ENCODE results near the gene WDR46. TPM values are rescaled to one million over a fixed set of nuclear protein-coding genes. Genes with fewer than 3 reads are reported as not detected.
"Not testable (repeated sequence)": the region's sequence is repeated elsewhere in the genome, so short reads cannot be mapped to it uniquely, and the experiment has no call there.

Gene WDR46
- total RNA-seq, 3 donors from 2014 or later, result 188 to 198 (median 197) TPM

GRCh38 chr6:33286946-33287914, 1.8 kb downstream of the WDR46 start:
- Mint-ChIP-seq H3K27me3 (ENCODE audit: low read depth) (no peaks in the 10 kb centered on the region), H3K4me3 (peak overlapping the region; percentile 98), H3K9me3 (no peaks in the 10 kb centered on the region), H3K36me3 (ENCODE audit: insufficient read depth) (peaks cover 33% of the 10 kb centered on the region), H3K4me1 (ENCODE audit: low read depth) (peaks cover 38% of the 10 kb centered on the region)
- DNase-seq (no peak), ATAC-seq (no peak)

DNA sequence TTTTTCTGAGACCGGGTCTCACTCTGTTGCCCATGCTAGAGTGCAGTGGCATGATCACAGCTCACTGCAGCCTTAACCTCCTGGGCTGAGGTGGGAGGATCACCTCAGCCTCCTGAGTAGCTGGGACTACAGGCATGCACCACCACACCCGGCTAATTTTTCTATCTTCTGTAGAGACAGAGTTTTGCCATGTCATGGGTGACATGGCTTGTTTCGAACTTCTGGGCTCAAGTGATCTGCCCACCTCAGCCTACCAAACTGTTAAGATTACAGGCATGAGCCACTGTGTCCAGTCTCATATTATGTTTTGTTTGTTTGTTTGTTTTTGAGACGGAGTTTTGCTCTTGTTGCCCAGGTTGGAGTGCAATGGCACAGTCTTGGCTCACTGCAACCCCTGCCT, 3.8 kb downstream of the WDR46 start:
- Mint-ChIP-seq H3K36me3 (ENCODE audit: insufficient read depth) (peaks cover 30% of the 10 kb centered on the region), H3K4me1 (ENCODE audit: low read depth) (peaks cover 30% of the 10 kb centered on the region)
- ATAC-seq; DNase-seq; H3K9me3 Mint-ChIP-seq; H3K27me3 Mint-ChIP-seq (ENCODE audit: low read depth); H3K4me3 Mint-ChIP-seq: not testable (repeated sequence)

DNA sequence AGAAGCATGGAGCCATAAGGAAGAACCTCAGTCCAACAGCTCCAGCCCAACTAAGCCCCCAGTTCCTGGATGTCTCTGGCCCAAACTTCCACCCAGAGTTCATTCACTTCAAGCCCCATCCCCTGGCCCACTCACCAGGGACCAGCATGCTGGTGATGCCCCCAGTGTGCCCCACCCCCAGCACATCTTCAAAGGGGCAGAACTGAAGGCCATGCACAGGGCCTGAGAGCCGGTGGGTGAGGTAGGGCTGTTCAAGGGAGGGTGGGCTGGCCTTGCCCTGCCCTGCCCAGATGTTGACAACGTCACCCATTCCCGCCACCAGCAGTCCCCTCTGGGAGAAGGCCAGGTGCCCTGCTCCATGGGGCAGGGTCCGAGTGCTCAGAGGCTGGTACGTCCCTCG, 8.5 kb downstream of the WDR46 start:
- Mint-ChIP-seq H3K4me1 (ENCODE audit: low read depth) (peaks cover 29% of the 10 kb centered on the region), H3K9me3 (no peaks in the 10 kb centered on the region), H3K27me3 (ENCODE audit: low read depth) (no peaks in the 10 kb centered on the region), H3K36me3 (ENCODE audit: insufficient read depth) (peaks cover 21% of the 10 kb centered on the region), H3K4me3 (no peak overlapping the region)
- DNase-seq (no peak), ATAC-seq (no peak)

GRCh38 chr6:33279971-33280511, 9.0 kb downstream of the WDR46 start:
- DNase-seq (no peak), ATAC-seq (no peak)
- H3K27me3 Mint-ChIP-seq (ENCODE audit: low read depth), result no peaks in the 10 kb centered on the region
- peaks cover 26% of the 10 kb centered on the region for H3K36me3 Mint-ChIP-seq (ENCODE audit: insufficient read depth)
- H3K4me1 Mint-ChIP-seq (ENCODE audit: low read depth), result peaks cover 34% of the 10 kb centered on the region
- no peak overlapping the region for H3K4me3 Mint-ChIP-seq
- H3K9me3 Mint-ChIP-seq, result no peaks in the 10 kb centered on the region

- no peaks in the 10 kb centered on the region for H3K27me3 Mint-ChIP-seq (ENCODE audit: low read depth)
- ATAC-seq (no peak), DNase-seq (no peak)
- H3K9me3 Mint-ChIP-seq, result no peaks in the 10 kb centered on the region
- H3K36me3 Mint-ChIP-seq (ENCODE audit: insufficient read depth), result peaks cover 32% of the 10 kb centered on the region
- H3K4me1 Mint-ChIP-seq (ENCODE audit: low read depth), result peaks cover 42% of the 10 kb centered on the region
- H3K4me3 Mint-ChIP-seq, result no peak overlapping the region
Measured at GRCh38 chr6:33279257-33279695, 9.8 kb downstream of the WDR46 start.

DNA sequence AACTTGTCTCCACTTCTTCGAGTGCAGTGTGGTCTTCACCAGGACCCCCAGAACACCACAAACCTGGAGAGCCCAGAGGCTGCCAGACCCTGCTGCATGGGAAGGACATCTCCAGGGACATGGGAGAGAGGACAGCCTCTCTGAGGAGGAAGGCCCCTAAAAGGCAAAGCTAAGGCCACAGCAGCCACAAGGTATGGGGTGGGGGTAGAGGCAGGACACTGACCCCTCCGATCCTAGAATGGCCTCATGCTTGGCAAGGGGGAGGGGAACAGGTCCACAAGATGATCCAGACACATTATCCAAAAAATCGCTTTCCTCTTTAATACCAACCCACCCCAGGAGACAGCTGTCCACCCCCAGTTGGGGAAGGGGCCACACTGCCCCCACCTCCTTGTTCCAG, 10.2 kb downstream of the WDR46 start:
- H3K36me3 Mint-ChIP-seq (ENCODE audit: insufficient read depth), result peaks cover 33% of the 10 kb centered on the region
- DNase-seq (no peak), ATAC-seq (no peak)
- no peaks in the 10 kb centered on the region for H3K9me3 Mint-ChIP-seq
- peaks cover 44% of the 10 kb centered on the region for H3K4me1 Mint-ChIP-seq (ENCODE audit: low read depth)
- no peak overlapping the region for H3K4me3 Mint-ChIP-seq
- H3K27me3 Mint-ChIP-seq (ENCODE audit: low read depth), result no peaks in the 10 kb centered on the region

- Mint-ChIP-seq H3K4me3 (no peak overlapping the region), H3K27me3 (ENCODE audit: low read depth) (no peaks in the 10 kb centered on the region), H3K4me1 (ENCODE audit: low read depth) (peaks cover 44% of the 10 kb centered on the region), H3K9me3 (no peaks in the 10 kb centered on the region), H3K36me3 (ENCODE audit: insufficient read depth) (peaks cover 36% of the 10 kb centered on the region)
- no peak for DNase-seq
- ATAC-seq, result no peak
Measured at GRCh38 chr6:33278392-33278741, 10.7 kb downstream of the WDR46 start.

DNA sequence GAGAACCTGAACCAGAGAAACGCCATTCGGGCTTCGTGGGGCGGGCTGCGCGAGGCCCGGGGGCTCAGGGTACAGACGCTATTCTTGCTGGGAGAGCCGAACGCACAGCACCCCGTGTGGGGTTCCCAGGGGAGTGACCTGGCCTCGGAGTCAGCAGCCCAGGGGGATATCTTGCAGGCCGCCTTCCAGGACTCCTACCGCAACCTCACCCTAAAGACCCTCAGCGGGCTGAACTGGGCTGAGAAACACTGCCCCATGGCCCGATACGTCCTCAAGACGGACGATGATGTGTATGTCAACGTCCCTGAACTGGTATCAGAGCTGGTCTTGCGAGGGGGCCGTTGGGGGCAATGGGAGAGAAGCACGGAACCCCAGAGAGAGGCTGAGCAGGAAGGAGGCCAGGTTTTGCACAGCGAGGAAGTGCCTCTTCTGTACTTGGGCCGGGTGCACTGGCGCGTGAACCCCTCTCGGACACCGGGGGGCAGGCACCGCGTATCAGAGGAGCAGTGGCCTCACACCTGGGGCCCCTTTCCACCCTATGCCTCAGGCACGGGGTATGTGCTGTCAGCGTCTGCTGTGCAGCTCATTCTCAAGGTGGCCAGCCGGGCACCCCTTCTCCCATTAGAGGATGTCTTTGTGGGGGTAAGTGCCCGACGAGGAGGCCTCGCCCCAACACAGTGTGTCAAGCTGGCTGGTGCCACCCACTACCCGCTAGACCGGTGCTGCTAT, 11.2 kb downstream of the WDR46 start:
- H3K4me1 Mint-ChIP-seq (ENCODE audit: low read depth), result peaks cover 47% of the 10 kb centered on the region
- peaks cover 42% of the 10 kb centered on the region for H3K36me3 Mint-ChIP-seq (ENCODE audit: insufficient read depth)
- no peaks in the 10 kb centered on the region for H3K9me3 Mint-ChIP-seq
- ATAC-seq, result peak; percentile 1 to 3
- no peaks in the 10 kb centered on the region for H3K27me3 Mint-ChIP-seq (ENCODE audit: low read depth)
- H3K4me3 Mint-ChIP-seq, result peak overlapping the region; percentile 81
- DNase-seq, result no peak

DNA sequence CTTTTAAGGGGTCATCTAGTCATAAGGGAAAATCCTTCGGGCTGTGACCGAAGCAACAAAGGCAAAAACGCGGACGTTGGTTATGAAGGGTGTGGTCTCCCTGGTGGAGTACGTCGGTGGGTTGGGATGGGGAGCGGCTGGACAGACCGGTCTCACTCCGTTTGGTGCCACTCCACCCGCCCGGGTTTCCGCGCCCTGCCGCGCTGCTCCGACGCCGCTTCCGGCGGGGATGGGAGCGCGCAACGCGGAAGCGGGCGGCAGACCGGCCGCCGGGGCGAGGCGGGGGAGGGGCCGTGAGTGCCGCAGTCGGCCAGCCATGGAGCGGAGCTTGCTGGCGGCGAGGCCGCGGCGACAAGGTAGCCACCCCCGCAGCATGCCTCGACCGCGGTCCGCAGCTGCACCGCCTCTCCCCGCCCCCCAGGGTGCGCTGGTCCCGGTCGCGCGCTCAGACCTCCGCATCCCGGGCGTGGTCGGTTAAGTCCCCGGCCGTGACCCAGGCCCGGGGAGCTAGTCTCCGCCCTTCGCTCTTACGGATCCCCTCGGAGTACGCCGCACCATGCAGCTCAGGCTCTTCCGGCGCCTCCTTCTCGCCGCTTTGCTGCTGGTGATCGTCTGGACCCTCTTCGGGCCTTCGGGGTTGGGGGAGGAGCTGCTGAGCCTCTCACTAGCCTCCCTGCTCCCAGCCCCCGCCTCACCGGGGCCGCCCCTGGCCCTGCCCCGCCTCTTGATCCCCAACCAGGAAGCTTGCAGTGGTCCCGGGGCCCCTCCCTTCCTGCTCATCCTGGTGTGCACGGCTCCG, 12.0 kb downstream of the WDR46 start, which contains the start of gene B3GALT4:
B3GALT4 (plus strand) TSS at position 260 of the 799 bp plus-strand sequence; CDS start at position 557, 297 bp downstream.
- Mint-ChIP-seq H3K36me3 (ENCODE audit: insufficient read depth) (peaks cover 45% of the 10 kb centered on the region), H3K9me3 (no peaks in the 10 kb centered on the region), H3K27me3 (ENCODE audit: low read depth) (no peaks in the 10 kb centered on the region), H3K4me3 (peak within 1 kb of the TSS; percentile 96), H3K4me1 (ENCODE audit: low read depth) (peaks cover 52% of the 10 kb centered on the region)
- peak; percentile 55 for DNase-seq
- peak; percentile 70 to 71 for ATAC-seq

- Mint-ChIP-seq H3K9me3 (no peaks in the 10 kb centered on the region), H3K4me3 (peak overlapping the region; percentile 96), H3K36me3 (ENCODE audit: insufficient read depth) (peaks cover 44% of the 10 kb centered on the region), H3K4me1 (ENCODE audit: low read depth) (peaks cover 52% of the 10 kb centered on the region), H3K27me3 (ENCODE audit: low read depth) (no peaks in the 10 kb centered on the region)
- no peak for ATAC-seq
- DNase-seq, result no peak
Measured at GRCh38 chr6:33276581-33276863, 12.5 kb downstream of the WDR46 start.

DNA sequence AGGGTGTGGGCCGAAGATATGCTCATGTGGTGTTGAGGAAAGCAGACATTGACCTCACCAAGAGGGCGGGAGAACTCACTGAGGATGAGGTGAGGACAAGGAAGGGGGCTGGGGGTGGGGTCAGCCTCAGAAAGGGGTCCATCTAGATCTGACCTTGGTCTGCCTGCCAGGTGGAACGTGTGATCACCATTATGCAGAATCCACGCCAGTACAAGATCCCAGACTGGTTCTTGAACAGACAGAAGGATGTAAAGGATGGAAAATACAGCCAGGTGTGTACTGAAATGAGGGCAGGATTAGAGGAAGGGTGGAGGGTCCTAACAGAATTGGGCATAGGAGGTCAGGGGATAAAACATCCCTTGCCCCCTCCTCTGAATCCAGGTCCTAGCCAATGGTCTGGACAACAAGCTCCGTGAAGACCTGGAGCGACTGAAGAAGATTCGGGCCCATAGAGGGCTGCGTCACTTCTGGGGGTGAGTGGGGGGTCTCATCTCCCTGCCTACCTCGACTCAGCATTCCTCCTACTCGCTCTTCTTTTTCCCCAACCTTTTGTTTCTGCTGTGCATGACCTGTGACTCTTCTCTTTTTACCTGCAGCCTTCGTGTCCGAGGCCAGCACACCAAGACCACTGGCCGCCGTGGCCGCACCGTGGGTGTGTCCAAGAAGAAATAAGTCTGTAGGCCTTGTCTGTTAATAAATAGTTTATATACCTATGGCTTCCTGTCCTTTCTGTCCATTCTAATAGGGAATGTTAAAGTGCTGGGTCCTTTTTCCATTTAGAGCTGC, 13.1 kb downstream of the WDR46 start:
- ATAC-seq; DNase-seq; H3K9me3 Mint-ChIP-seq; H3K27me3 Mint-ChIP-seq (ENCODE audit: low read depth): not testable (repeated sequence)
- H3K4me1 Mint-ChIP-seq (ENCODE audit: low read depth), result peaks cover 53% of the 10 kb centered on the region
- peak overlapping the region; percentile 96 for H3K4me3 Mint-ChIP-seq
- peaks cover 44% of the 10 kb centered on the region for H3K36me3 Mint-ChIP-seq (ENCODE audit: insufficient read depth)

DNA sequence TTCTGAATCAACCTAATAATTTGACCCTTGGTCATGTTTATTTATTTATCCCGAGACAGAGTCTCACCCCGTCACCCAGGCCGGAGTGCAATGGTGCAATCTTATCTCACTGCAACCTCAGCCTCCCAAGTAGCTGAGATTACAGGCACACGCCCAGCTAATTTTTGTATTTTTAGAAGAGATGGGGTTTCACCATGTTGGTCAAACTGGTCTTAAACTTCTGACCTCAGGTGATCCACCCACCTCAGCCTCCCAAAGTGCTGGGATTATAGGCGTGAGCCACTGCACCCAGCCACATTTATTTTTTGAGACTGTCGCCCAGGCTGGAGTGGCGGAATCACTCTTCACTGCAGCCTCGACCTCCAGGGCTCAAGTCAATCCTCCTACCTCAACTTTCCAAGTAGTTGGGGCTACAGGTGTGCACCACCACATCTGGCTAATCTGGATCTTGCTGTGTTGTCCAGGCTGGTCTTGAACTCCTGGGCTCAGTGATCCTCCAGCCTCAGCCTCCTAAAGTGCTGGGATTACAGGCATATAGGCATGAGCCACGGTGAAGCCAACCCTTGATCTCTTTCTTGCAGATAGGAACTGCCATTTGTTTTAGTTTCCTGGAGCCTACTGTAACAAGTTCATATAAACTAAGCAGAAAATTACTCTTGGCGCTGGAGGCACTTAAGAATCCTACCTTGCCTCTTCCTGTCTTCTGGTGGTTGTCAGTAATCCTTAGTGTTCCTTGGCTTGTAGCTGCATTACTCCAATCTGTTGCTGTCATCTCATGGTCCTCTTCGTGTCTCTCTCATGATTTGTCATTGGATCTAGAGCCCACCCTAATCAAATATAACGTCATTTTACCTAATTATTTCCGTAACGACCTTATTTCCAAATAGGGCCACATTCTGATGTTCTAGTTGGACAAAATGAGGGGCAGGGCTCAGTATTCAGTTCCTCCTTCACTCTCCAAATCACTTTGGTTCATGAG, 14.8 kb downstream of the WDR46 start:
- no peak for DNase-seq
- no peaks in the 10 kb centered on the region for H3K9me3 Mint-ChIP-seq
- peaks cover 46% of the 10 kb centered on the region for H3K36me3 Mint-ChIP-seq (ENCODE audit: insufficient read depth)
- H3K4me3 Mint-ChIP-seq, result peak overlapping the region; percentile 96
- H3K4me1 Mint-ChIP-seq (ENCODE audit: low read depth), result peaks cover 58% of the 10 kb centered on the region
- H3K27me3 Mint-ChIP-seq (ENCODE audit: low read depth), result no peaks in the 10 kb centered on the region
- ATAC-seq, result no peak

Data from activated T-cell treated with anti-CD3 and anti-CD28 coated beads, Interleukin-2, amount 50 U/mL, for 4 hours (primary cell).